ENCODE data around the gene ATP8B1. TPM values are rescaled to one million over a fixed set of nuclear protein-coding genes. Genes with fewer than 3 reads are reported as not detected.

ATP8B1 gene
- polyA plus RNA-seq, 3 donors: 0.02 to 0.11 (median 0.03) TPM

- DNase-seq: no peak
- no peaks in the 10 kb centered on the region for H3K79me2 ChIP-seq (ENCODE audit: insufficient read depth, low read length)
- no peaks in the 10 kb centered on the region for H3K4me1 Mint-ChIP-seq
- H4K20me1 ChIP-seq (ENCODE audit: insufficient read depth, low read length): no peaks in the 10 kb centered on the region
- 95% methylated on average over 5 of the region's 6 CpGs for WGBS (ENCODE audit: insufficient coverage)
- H3K27ac Mint-ChIP-seq: no peak overlapping the region
- no peak overlapping the region for H2AFZ ChIP-seq (ENCODE audit: insufficient read depth, low read depth, low read length, poor library complexity, severe bottlenecking)
- H3K36me3 Mint-ChIP-seq: no peaks in the 10 kb centered on the region
- no peaks in the 10 kb centered on the region for H3K9me3 ChIP-seq (replicated peaks in 1 of 2; ENCODE audit: control insufficient read depth in 1 of 2, insufficient read depth in 1 of 2, low read length in 2 of 2)
- no peak overlapping the region for H3K4me3 Mint-ChIP-seq
- peaks cover 2 to 6% (median 2%) of the 10 kb centered on the region in 3 donors for H3K27me3 Mint-ChIP-seq (ENCODE audit: low read depth in 3 of 3)
- no peak overlapping the region for H3K9ac ChIP-seq (ENCODE audit: insufficient read depth, low read length, poor library complexity, severe bottlenecking)
- H3K4me3 ChIP-seq (replicated peaks in 1 of 3; ENCODE audit: low read depth in 2 of 3, low read length in 3 of 3): no peak overlapping the region
- H3K27ac ChIP-seq (ENCODE audit: low read depth in 1 of 2, low read length in 2 of 2): no peak overlapping the region
- no peaks in the 10 kb centered on the region for H3K4me1 ChIP-seq (ENCODE audit: control insufficient read depth in 1 of 2, insufficient read depth in 2 of 2, low read length in 2 of 2)
- H3K4me2 ChIP-seq (replicated peaks; ENCODE audit: extremely low read depth, low read length, poor library complexity, severe bottlenecking): no peak overlapping the region
- intact Hi-C loops (cut with micrococcal nuclease): no loop called here
- peaks cover 0 to 2% (median 0%) of the 10 kb centered on the region in 7 donors for H3K9me3 Mint-ChIP-seq
- H3K27me3 ChIP-seq (ENCODE audit: control insufficient read depth in 2 of 2, insufficient read depth in 2 of 2, low read length in 2 of 2): no peaks in the 10 kb centered on the region
- TF ChIP-seq CTCF (IDR thresholded peaks at IDR 0.05): no peak
- H3K36me3 ChIP-seq (replicated peaks in 1 of 2; ENCODE audit: control insufficient read depth in 1 of 2, insufficient read depth in 2 of 2, low read length in 2 of 2): no peaks in the 10 kb centered on the region
Observed at GRCh38 chr18:57839942-57840381, 36.8 kb upstream of the ATP8B1 start.

DNA sequence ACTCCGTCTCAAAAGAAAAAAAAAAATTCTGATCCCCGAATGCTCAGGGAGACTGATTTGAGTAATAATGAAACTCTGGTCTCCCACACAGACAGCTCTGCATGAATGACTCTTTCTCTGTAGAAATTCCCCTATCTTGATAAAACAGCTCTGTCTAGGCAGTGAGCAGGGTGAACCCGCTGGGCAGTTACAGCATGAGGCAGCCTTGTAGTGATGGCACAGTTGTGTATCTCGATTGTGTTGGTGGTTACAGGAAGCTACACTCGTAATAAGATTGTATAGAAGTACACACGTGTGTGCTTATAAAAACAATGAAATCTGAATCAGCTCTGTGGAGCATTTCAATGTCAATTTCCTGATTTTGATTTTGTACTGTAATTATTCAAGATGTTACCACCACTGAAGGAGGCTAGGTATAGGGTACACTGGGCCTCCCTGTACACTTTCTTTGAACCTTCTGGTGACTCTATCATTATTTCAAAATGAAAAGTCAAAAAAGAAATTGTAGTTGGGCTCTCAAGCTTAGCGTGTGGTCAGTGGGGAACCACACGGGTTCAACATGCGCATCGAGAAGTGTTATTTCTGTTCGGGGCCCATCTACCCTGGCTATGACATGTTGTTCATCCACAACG is 34.9 kb upstream of the ATP8B1 start:
- peaks cover 7 to 10% of the 10 kb centered on the region in 2 donors for H3K4me1 ChIP-seq (ENCODE audit: control insufficient read depth in 1 of 2, insufficient read depth in 2 of 2, low read length in 2 of 2)
- no peaks in the 10 kb centered on the region for H4K20me1 ChIP-seq (ENCODE audit: insufficient read depth, low read length)
- no peaks in the 10 kb centered on the region for H3K36me3 ChIP-seq (replicated peaks in 1 of 2; ENCODE audit: control insufficient read depth in 1 of 2, insufficient read depth in 2 of 2, low read length in 2 of 2)
- H3K27me3 Mint-ChIP-seq (ENCODE audit: low read depth in 3 of 3): peaks cover 0 to 2% (median 2%) of the 10 kb centered on the region in 3 donors
- H3K9me3 ChIP-seq (replicated peaks in 1 of 2; ENCODE audit: control insufficient read depth in 1 of 2, insufficient read depth in 1 of 2, low read length in 2 of 2): no peaks in the 10 kb centered on the region
- H3K9me3 Mint-ChIP-seq: peaks cover 0 to 2% (median 0%) of the 10 kb centered on the region in 7 donors
- H3K27ac Mint-ChIP-seq: no peak overlapping the region
- H3K4me1 Mint-ChIP-seq: peaks cover 11% of the 10 kb centered on the region
- no peaks in the 10 kb centered on the region for H3K79me2 ChIP-seq (ENCODE audit: insufficient read depth, low read length)
- no peak overlapping the region for H3K4me2 ChIP-seq (replicated peaks; ENCODE audit: extremely low read depth, low read length, poor library complexity, severe bottlenecking)
- no peak overlapping the region for H2AFZ ChIP-seq (ENCODE audit: insufficient read depth, low read depth, low read length, poor library complexity, severe bottlenecking)
- H3K4me3 ChIP-seq (replicated peaks in 1 of 3; ENCODE audit: low read depth in 2 of 3, low read length in 3 of 3): no peak overlapping the region
- no peak overlapping the region for H3K9ac ChIP-seq (ENCODE audit: insufficient read depth, low read length, poor library complexity, severe bottlenecking)
- no peaks in the 10 kb centered on the region for H3K36me3 Mint-ChIP-seq
- no peak overlapping the region for H3K27ac ChIP-seq (ENCODE audit: low read depth in 1 of 2, low read length in 2 of 2)
- H3K27me3 ChIP-seq (ENCODE audit: control insufficient read depth in 2 of 2, insufficient read depth in 2 of 2, low read length in 2 of 2): no peaks in the 10 kb centered on the region
- H3K4me3 Mint-ChIP-seq: no peak overlapping the region
- WGBS (ENCODE audit: insufficient coverage): 96% methylated on average over 7 of the region's 12 CpGs
- TF ChIP-seq CTCF (IDR thresholded peaks at IDR 0.05): no peak
- intact Hi-C loops (cut with micrococcal nuclease): no loop called here
- DNase-seq: no peak

Measured in CD14-positive monocyte (primary cell).